ENCODE data around the gene PLCD3.

DNA sequence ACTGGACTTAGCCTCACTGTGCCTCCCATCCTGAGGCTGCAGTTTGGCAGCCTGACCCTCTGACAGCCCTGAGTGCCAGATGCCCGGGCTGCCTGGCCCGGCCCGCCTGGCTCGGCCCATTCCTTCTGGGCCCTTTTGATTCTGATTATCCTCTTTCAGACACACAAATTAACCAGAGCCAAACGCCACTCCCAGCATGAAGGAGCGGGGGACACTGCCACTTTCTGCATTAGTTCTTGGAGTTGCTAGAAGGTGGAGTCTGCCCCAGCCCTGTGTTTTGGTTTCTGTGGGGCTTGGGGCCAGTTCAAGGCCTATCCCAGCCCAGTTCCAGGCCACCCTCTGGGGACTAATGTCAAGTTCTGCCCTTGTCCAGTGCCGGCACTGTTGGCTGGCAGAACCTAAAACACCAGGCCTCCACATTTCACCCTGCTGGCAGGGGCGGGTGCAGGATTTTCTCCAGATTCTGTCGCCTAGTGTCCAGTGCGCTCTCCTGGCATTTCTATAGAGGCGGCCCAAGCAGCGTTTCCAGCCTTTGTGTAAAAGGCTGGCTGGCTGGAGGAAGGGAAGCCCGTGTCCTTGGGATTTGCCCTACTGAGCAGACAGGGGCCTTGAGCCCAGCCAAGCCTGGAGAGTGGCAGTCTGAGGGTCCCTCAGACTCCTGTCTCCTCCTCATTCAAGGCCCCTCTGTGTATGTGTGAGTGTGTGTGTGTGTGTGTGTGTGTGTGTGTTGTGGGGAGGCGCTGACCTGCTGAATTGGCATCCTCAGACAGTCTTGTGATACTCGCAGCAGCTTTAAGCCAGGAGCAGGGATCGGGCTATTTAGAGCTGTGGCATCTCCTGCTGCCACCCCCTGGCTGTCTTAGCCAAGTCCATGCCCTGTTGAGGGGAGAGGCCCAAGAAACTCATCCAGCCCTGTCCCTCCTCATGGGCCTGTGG is 21.4 kb downstream of the PLCD3 start:
- TF ChIP-seq POLR2AphosphoS5 (IDR thresholded peaks at IDR 0.05; ENCODE audit: insufficient read depth in 1 of 2, low read depth in 1 of 2): no peak
- no peak for TF ChIP-seq CTCF (IDR thresholded peaks at IDR 0.05)
